Measurements from ENCODE around the gene ZDHHC20. TPM values are rescaled to one million over a fixed set of nuclear protein-coding genes. Genes with fewer than 3 reads are reported as not detected.

ZDHHC20 gene
- total RNA-seq, 1 experiment from 2014 or later: 110 TPM

- no peak overlapping the region for H3K4me3 ChIP-seq (replicated peaks in 1 of 2; ENCODE audit: low read depth in 1 of 2, low read length in 2 of 2)
- ChIA-PET RAD21 (ENCODE audit: low non-redundant PET in 1 of 2, low total read pairs in 2 of 2, uncharacterized antibody in 2 of 2, unreplicated experiment in 2 of 2) (no interaction called here), POLR2A (no interaction called here), CTCF (no interaction called here)
- H3K4me2 ChIP-seq (ENCODE audit: low read length): no peak overlapping the region
- DNase-seq (ENCODE audit: low read depth, low spot score) (no peak), ATAC-seq (no peak)
- TF ChIP-seq REST (IDR thresholded peaks at IDR 0.05; ENCODE audit: low read depth) (no peak), RAD21 (IDR thresholded peaks at IDR 0.05; ENCODE audit: low read depth) (no peak), EGR1 (IDR thresholded peaks at IDR 0.05; ENCODE audit: low read depth) (no peak), EZH2 (IDR thresholded peaks at IDR 0.05) (no peak), POLR2AphosphoS5 (IDR thresholded peaks at IDR 0.05; ENCODE audit: low read depth, low read length) (no peak), CTCF (IDR thresholded peaks at IDR 0.05 in 2 of 3, conservative IDR thresholded peaks at IDR 0.05 in 1 of 3; ENCODE audit: borderline replicate concordance in 1 of 3, insufficient read depth in 1 of 3, low read depth in 2 of 3, low read length in 2 of 3) (no peak), ZFX (IDR thresholded peaks at IDR 0.05) (no peak), ATF3 (IDR thresholded peaks at IDR 0.05) (no peak), YY1 (IDR thresholded peaks at IDR 0.05; ENCODE audit: extremely low read depth, insufficient replicate concordance, low read depth, low read length) (no peak), ZNF274 (IDR thresholded peaks at IDR 0.05; ENCODE audit: low read depth, low read length) (no peak), CBX3 (IDR thresholded peaks at IDR 0.05; ENCODE audit: low read depth) (no peak), SRF (IDR thresholded peaks at IDR 0.05; ENCODE audit: low read depth) (no peak), CEBPB (IDR thresholded peaks at IDR 0.05; ENCODE audit: low read depth) (no peak), EZH2phosphoT487 (IDR thresholded peaks at IDR 0.05; ENCODE audit: borderline replicate concordance) (no peak), SP1 (IDR thresholded peaks at IDR 0.05; ENCODE audit: low read depth) (no peak), FOSL1 (IDR thresholded peaks at IDR 0.05; ENCODE audit: low read depth) (no peak), JUND (IDR thresholded peaks at IDR 0.05) (no peak), ELF1 (IDR thresholded peaks at IDR 0.05; ENCODE audit: borderline replicate concordance, low read depth) (no peak)
- TF ChIP-seq, protein P1, sequence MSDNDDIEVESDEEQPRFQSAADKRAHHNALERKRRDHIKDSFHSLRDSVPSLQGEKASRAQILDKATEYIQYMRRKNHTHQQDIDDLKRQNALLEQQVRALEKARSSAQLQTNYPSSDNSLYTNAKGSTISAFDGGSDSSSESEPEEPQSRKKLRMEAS (IDR thresholded peaks at IDR 0.05): no peak
- peaks cover 26 to 29% of the 10 kb centered on the region in 2 experiments for H3K4me1 ChIP-seq (ENCODE audit: control insufficient read depth in 1 of 2, insufficient read depth in 2 of 2, low read length in 2 of 2)
- H3K9me2 ChIP-seq (ENCODE audit: insufficient read depth): no peaks in the 10 kb centered on the region
- H3K27ac ChIP-seq (ENCODE audit: low read depth, low read length): no peak overlapping the region
- no peaks in the 10 kb centered on the region; the same call in 1 of the 2 replicates for H3K79me2 ChIP-seq (ENCODE audit: insufficient read depth, low read length)
- 0 out of 4 replicates have a peak, but pooled peaks cover 0 to 4% of the 10 kb centered on the region in 2 experiments for H3K36me3 ChIP-seq (ENCODE audit: control insufficient read depth in 1 of 2, insufficient read depth in 2 of 2, low read length in 2 of 2)
- H3K9ac ChIP-seq (ENCODE audit: low read length): no peak overlapping the region
- H3K27me3 ChIP-seq (ENCODE audit: insufficient read depth, low read length): no peaks in the 10 kb centered on the region
- H3K9me3 ChIP-seq (ENCODE audit: control insufficient read depth in 1 of 2, insufficient read depth in 1 of 2, low read depth in 1 of 2, low read length in 2 of 2): no peaks in the 10 kb centered on the region
- intact Hi-C loops (cut with micrococcal nuclease): no loop called here
- no peaks in the 10 kb centered on the region for H4K20me1 ChIP-seq (ENCODE audit: insufficient read depth)
- no peak overlapping the region for H2AFZ ChIP-seq (ENCODE audit: low read depth, low read length, poor library complexity, severe bottlenecking)
- no TSS peak for BruUV-seq (replicated peaks)
These were observed 53.8 kb downstream of the ZDHHC20 start for GRCh38 chr13:21405309-21405708.
